Subcutaneous adipose tissue (tissue), 4 donors: Measurements from ENCODE around the gene JOSD1. TPM values are rescaled to one million over a fixed set of nuclear protein-coding genes. Genes with fewer than 3 reads are reported as not detected.

ENCODE experiments used
- total RNA-seq, 4 donors: library from RNA; depleted of rRNA; stranded (reverse); fragments of >200 nt; gene quantifications; one replicate each; pipeline ENCODE4 v1.1.0, GENCODE V29; 2016
- TF ChIP-seq, protein P1 (sequence below): fragments of 450-650 bp; IDR thresholded peaks from one replicate; pipeline ENCODE4 v1.5.1; 2016; ENCODE audit warnings: low read depth, mild to moderate bottlenecking, control low read depth, antibody characterized with exemption, moderate library complexity

Gene JOSD1
- total RNA-seq, 4 donors from 2014 or later, result 35.9 to 59.2 (median 50.0) TPM

DNA sequence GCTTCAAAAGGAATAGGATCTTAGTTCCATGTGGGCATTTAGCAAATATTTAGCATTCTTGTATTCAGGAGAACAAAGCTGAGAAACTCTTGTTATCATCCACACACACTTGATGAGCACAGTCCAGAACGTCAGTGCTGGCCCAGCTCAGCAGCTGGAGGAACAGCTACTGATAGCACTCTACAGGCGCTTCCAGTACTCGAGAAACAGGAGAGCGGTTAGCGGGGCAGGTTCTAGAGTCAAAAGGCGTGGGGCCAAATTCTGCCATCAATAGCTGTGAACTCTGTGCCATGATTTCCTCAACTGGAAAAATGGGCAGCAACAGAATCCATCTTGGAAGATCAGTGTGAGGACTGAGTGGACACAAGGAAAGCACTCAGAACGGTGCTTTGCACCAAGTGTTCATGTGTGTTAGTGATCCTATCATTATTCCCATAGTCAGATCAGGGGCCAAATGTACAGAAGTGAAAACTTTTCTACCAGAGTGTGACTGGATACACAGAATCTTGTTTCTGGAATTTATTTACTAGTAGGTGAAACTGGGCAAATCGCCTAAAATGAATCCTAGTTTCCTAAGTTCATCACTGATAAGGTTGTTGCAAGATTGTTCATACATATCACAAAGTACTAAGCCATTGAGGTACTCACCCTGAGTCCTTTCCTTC is 3.2 kb downstream of the JOSD1 start:
- TF ChIP-seq, protein P1, sequence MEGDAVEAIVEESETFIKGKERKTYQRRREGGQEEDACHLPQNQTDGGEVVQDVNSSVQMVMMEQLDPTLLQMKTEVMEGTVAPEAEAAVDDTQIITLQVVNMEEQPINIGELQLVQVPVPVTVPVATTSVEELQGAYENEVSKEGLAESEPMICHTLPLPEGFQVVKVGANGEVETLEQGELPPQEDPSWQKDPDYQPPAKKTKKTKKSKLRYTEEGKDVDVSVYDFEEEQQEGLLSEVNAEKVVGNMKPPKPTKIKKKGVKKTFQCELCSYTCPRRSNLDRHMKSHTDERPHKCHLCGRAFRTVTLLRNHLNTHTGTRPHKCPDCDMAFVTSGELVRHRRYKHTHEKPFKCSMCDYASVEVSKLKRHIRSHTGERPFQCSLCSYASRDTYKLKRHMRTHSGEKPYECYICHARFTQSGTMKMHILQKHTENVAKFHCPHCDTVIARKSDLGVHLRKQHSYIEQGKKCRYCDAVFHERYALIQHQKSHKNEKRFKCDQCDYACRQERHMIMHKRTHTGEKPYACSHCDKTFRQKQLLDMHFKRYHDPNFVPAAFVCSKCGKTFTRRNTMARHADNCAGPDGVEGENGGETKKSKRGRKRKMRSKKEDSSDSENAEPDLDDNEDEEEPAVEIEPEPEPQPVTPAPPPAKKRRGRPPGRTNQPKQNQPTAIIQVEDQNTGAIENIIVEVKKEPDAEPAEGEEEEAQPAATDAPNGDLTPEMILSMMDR, result no peak

DNA sequence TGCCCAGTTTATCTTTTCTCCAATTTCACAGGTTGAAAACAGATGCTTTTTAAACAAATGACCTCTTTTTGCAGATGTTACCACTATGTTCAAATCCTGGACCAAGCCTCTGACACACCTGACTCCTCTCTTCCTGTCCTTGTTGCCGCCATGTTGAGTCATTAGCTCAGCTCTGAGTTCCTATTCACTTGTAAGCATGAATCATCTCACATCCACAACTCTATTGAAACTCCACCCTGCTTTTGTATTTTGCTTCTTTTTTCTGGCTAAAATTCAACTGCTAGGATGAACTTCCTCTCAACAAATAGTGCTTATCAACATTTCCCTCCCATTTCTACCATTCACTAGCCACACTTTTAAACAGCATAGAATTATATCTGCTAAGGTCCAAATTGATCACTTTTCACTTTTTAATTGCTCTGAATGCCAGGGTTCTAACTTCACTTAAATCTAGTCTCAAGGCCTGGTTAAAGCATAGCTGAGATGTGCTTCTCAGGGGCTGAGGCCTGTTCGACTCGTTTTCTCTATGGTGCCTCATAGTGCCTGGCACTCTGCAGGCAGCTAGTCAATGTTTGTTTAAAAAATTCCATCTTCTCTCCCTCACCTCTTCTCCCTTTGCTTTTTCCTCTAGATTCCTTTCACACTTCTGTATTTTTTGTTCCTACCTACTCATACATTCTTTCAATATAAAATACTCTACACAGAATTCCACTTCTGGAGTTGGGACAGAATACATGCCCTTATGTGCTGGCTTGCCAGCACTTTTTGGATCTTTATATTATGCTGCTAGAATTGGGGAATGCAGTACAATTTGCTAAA is 3.9 kb downstream of the JOSD1 start:
- TF ChIP-seq, protein P1, result no peak

DNA sequence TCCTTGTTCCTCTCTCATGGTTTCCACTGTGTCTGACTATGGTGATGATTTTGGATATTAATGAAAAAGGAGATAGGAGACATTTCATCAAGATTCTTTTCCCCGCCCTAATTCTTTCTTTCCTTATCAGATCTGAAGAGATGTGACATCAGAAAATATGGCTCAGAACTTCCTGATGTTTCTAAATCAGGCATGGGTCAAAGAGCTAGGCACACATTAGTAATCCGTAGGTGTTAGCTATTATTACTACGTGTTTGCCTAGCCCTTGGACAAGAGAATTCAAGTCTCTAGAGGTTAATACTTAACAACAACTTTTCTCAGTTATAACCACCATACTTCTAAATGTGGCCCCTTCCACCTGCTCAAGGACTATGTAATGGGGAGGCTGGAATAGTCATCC is 5.8 kb downstream of the JOSD1 start:
- TF ChIP-seq, protein P1, result no peak

DNA sequence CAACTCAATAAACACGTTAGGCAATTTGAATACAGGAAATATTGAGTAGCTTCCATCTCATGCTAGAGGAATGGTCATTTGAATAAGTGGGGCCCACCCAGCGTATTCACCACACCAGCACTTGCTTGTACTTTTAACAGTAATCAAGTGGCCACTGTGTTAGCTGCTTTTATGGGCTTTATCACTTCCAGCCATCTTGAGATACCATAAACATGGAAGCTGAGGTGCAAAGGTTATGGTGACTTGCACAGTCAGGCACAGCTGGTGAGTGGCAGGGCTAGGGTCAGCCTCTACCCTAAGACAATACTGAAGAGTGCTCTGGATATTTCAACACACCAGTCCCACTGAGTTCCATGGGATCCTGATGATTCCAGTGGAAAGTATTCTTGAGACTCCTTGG is 6.7 kb downstream of the JOSD1 start:
- TF ChIP-seq, protein P1, result no peak

DNA sequence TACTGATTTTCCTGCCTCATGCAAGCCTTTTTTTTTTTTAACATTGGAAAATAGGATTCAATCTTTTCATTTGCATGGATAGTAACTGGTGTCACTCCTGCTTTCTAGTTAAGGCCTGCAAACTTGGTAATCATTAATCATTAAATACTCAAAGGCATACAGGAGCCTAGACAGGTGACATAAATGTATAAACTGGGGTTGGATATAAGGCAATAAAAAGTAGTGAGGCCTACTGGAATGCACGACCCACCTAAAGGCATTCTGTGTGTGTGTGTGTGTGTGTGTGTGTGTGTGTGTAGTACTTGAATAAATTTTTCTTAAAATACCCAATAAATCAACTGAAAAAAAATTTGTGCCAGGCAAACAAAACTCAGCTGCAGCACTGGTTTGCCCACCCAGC is 11.1 kb downstream of the JOSD1 start:
- TF ChIP-seq, protein P1, result no peak

DNA sequence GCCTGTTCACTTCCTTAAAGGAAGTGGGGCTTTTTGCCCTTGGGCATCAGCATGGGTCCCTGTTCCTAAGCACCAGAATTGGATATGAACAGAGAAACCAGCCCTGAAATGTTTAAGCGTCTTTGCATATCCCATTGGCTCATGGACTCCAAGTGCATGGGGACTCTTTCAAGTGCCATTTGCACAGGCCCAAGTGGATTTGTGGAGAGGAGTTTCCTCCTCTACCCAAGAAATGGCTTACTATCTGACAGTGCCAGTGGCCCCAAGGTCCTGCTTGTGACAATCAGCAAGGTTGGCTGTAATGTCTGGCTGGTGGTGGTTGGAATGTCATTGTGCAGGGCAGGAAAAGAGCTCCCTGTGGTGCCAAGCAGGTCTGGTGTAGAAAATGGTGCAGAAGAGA is 15.0 kb downstream of the JOSD1 start:
- TF ChIP-seq, protein P1, result no peak

DNA sequence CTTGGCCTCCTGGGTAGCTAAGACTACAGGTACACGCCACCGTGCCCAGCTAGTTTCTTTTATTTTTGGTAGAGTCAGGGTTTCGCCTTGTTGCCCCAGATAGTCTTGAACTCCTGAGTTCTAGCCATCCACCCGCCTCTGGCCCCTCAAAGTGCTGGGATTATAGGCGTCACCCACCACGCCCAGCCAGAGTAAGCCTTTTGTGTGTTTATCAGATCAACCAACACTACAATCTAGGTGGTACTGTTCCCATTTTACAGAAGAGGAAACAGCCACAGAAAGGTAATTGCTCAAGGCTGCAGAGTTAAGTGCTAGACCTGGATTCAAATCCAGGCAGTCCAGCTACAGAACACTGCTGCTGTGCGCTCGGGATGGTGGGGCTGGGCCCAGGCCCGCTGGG is 15.8 kb downstream of the JOSD1 start:
- TF ChIP-seq, protein P1, result no peak
